LoVo (cell line): Measurements from ENCODE around the gene TRPV2.
"Not testable (repeated sequence)": the region's sequence is repeated elsewhere in the genome, so short reads cannot be mapped to it uniquely, and the experiment has no call there.

Experiments
- DNase-seq: peaks from one replicate; pipeline ENCODE4 v3.0.0-alpha.2; 2016; ENCODE audit warnings: low spot score

TRPV2 gene

GRCh38 chr17:16415031-16415924, at the start of gene TRPV2:
TSS of gene TRPV2 (plus strand) at chr17:16415571. CDS start at chr17:16417669, 2,098 bp downstream.
- DNase-seq: no peak

- no peak for DNase-seq
Observed at GRCh38 chr17:16371742-16372141, 43.6 kb upstream of the TRPV2 start.

GRCh38 chr17:16374146-16374938, 41.0 kb upstream of the TRPV2 start:
- DNase-seq: peak; percentile 34

- no peak for DNase-seq
Observed at GRCh38 chr17:16377941-16378341, 37.4 kb upstream of the TRPV2 start.

- DNase-seq: peak; percentile 49
Observed at GRCh38 chr17:16378636-16379282, 36.6 kb upstream of the TRPV2 start.

- no peak for DNase-seq
Observed at GRCh38 chr17:16379654-16380053, 35.7 kb upstream of the TRPV2 start.

GRCh38 chr17:16380640-16381495, 34.5 kb upstream of the TRPV2 start, which contains the start of gene UBB:
TSS of gene UBB (plus strand) at chr17:16381091. CDS start at chr17:16381908, 817 bp downstream.
- DNase-seq: peak; percentile 95

- no peak for DNase-seq
Observed at GRCh38 chr17:16381496-16381820, 33.9 kb upstream of the TRPV2 start.

- DNase-seq: no peak
Observed at GRCh38 chr17:16383216-16383615, 32.2 kb upstream of the TRPV2 start.

GRCh38 chr17:16383772-16384287, 31.5 kb upstream of the TRPV2 start:
- no peak for DNase-seq

GRCh38 chr17:16384557-16384956, 30.8 kb upstream of the TRPV2 start:
- DNase-seq: no peak

GRCh38 chr17:16386126-16386507, 29.3 kb upstream of the TRPV2 start:
- DNase-seq: not testable (repeated sequence)

GRCh38 chr17:16391451-16391850, 23.9 kb upstream of the TRPV2 start:
- no peak for DNase-seq

- not testable (repeated sequence) for DNase-seq
Observed at GRCh38 chr17:16392491-16392890, 22.9 kb upstream of the TRPV2 start.

- not testable (repeated sequence) for DNase-seq
Observed at GRCh38 chr17:16395887-16396286, 19.5 kb upstream of the TRPV2 start.

- DNase-seq: not testable (repeated sequence)
Observed at GRCh38 chr17:16396693-16397092, 18.7 kb upstream of the TRPV2 start.

- DNase-seq: no peak
Observed at GRCh38 chr17:16398270-16399267, 16.8 kb upstream of the TRPV2 start.

- not testable (repeated sequence) for DNase-seq
Observed at GRCh38 chr17:16403847-16404246, 11.5 kb upstream of the TRPV2 start.

- DNase-seq: no peak
Observed at GRCh38 chr17:16406742-16407674, 8.4 kb upstream of the TRPV2 start.
